Endodermal cell (in vitro differentiated cells): Measurements from ENCODE around the gene IGFBP5. TPM values are rescaled to one million over a fixed set of nuclear protein-coding genes. Genes with fewer than 3 reads are reported as not detected.

Experiments
- DNase-seq: peaks from one replicate; pipeline ENCODE4 v3.0.0-alpha.2; 2017
- H3K27ac ChIP-seq: 2 replicates; pipeline ENCODE4 v1.5.1; 2013; ENCODE audit warnings: mild to moderate bottlenecking, low read depth, low read length, moderate library complexity
- H3K27me3 ChIP-seq: 2 replicates; pipeline ENCODE4 v1.6.1; 2013; ENCODE audit warnings: mild to moderate bottlenecking, low read length, moderate library complexity; ENCODE audit not compliant: insufficient read depth, control insufficient read depth, poor library complexity, severe bottlenecking
- H3K36me3 ChIP-seq: 2 replicates; pipeline ENCODE4 v1.7.0; 2013; ENCODE audit warnings: mild to moderate bottlenecking, low read length, moderate library complexity; ENCODE audit not compliant: control insufficient read depth, insufficient read depth
- H3K4me1 ChIP-seq: one replicate; pipeline ENCODE4 v1.7.0; 2013; ENCODE audit warnings: low read length; ENCODE audit not compliant: control insufficient read depth, insufficient read depth
- H3K4me3 ChIP-seq: 2 replicates; pipeline ENCODE4 v1.5.1; 2013; ENCODE audit warnings: mild to moderate bottlenecking, low read length, moderate library complexity
- H3K9ac ChIP-seq: 2 replicates; pipeline ENCODE4 v1.6.1; 2013; ENCODE audit warnings: mild to moderate bottlenecking, low read length, moderate library complexity; ENCODE audit not compliant: poor library complexity, severe bottlenecking; ENCODE audit errors: extremely low read depth
- H3K9me3 ChIP-seq: 2 replicates; pipeline ENCODE4 v1.6.1; 2013; ENCODE audit warnings: mild to moderate bottlenecking, low read length, moderate library complexity; ENCODE audit not compliant: control insufficient read depth
- H3K27ac Mint-ChIP-seq: 2 replicates; pipeline ENCODE4 v1.8.0; 2020; ENCODE audit warnings: mixed read lengths
- H3K27me3 Mint-ChIP-seq: 2 replicates; pipeline ENCODE4 v1.8.0; 2021; ENCODE audit warnings: mild to moderate bottlenecking, mixed read lengths; ENCODE audit not compliant: insufficient read depth
- H3K36me3 Mint-ChIP-seq: 2 replicates; pipeline ENCODE4 v1.8.0; 2020; ENCODE audit warnings: low read depth, mixed read lengths
- H3K4me1 Mint-ChIP-seq: 2 replicates; pipeline ENCODE4 v1.8.0; 2020; ENCODE audit warnings: mixed read lengths
- H3K4me3 Mint-ChIP-seq: 2 replicates; pipeline ENCODE4 v1.8.0; 2020; ENCODE audit warnings: mild to moderate bottlenecking, moderate library complexity, mixed read lengths
- H3K9me3 Mint-ChIP-seq: 2 replicates; pipeline ENCODE4 v1.8.0; 2020; ENCODE audit warnings: mild to moderate bottlenecking, mixed read lengths
- CTCF ChIP-seq: fragments of 200-600 bp; sonication (generic); conservative IDR thresholded peaks from 2 replicates; pipeline ENCODE4 v1.5.0; 2021; ENCODE audit warnings: antibody characterized with exemption, mild to moderate bottlenecking
- WGBS, 2 experiments: methylation state at CpG; one replicate each; pipeline versions ENCODE4 v1.1.5 to v1.1.7; 2013; ENCODE audit warnings: missing lambda C conversion rate in 2 of 2, mixed read lengths in 1 of 2; ENCODE audit not compliant: insufficient coverage in 1 of 2, insufficient read length in 1 of 2; 5-methylcytosine and 5-hydroxymethylcytosine counted together
- total RNA-seq, 2 donors: library from RNA; stranded (reverse); fragmentation: NEBNext Ultra II Directional in 1 of 2; extraction: Animal tissue kit (Norgen Biotek cat#: 25700) in 1 of 2; gene quantifications; 2 replicates in 1 of 2; 3 replicates in 1 of 2; pipeline ENCODE4 v1.2.1, GENCODE V29; 2021

Gene IGFBP5
- total RNA-seq, 2 donors from 2014 or later, result 3.6 to 8.9 TPM

GRCh38 chr2:216687646-216688045 lies 7.7 kb downstream of the IGFBP5 start:
- peak; percentile 92 for DNase-seq
- Mint-ChIP-seq H3K27ac (no peak overlapping the region), H3K27me3 (peaks cover 37% of the 10 kb centered on the region), H3K4me1 (peaks cover 8% of the 10 kb centered on the region), H3K36me3 (no peaks in the 10 kb centered on the region), H3K9me3 (no peaks in the 10 kb centered on the region), H3K4me3 (no peak overlapping the region)
- Histone ChIP-seq H3K9ac (no peak overlapping the region), H3K4me1 (peaks cover 12% of the 10 kb centered on the region), H3K27ac (no peak overlapping the region), H3K9me3 (no peaks in the 10 kb centered on the region), H3K36me3 (peaks cover 33% of the 10 kb centered on the region), H3K27me3 (no peaks in the 10 kb centered on the region), H3K4me3 (no peak overlapping the region)
- 61 to 64% methylated on average over 3 to 4 of the region's 4 CpGs for WGBS, 2 experiments
- peak; percentile 81 for TF ChIP-seq CTCF

GRCh38 chr2:216687111-216687510 lies 8.2 kb downstream of the IGFBP5 start:
- Mint-ChIP-seq H3K9me3 (no peaks in the 10 kb centered on the region), H3K36me3 (no peaks in the 10 kb centered on the region), H3K27ac (no peak overlapping the region), H3K27me3 (peaks cover 32% of the 10 kb centered on the region), H3K4me3 (no peak overlapping the region), H3K4me1 (peaks cover 10% of the 10 kb centered on the region)
- Histone ChIP-seq H3K9ac (no peak overlapping the region), H3K27ac (no peak overlapping the region), H3K4me1 (peaks cover 12% of the 10 kb centered on the region), H3K9me3 (no peaks in the 10 kb centered on the region), H3K4me3 (no peak overlapping the region), H3K27me3 (no peaks in the 10 kb centered on the region), H3K36me3 (peaks cover 33% of the 10 kb centered on the region)
- WGBS, 2 experiments, result 87 to 95% methylated on average over 2 to 5 of the region's 5 CpGs
- TF ChIP-seq CTCF, result no peak
- DNase-seq, result no peak

DNA sequence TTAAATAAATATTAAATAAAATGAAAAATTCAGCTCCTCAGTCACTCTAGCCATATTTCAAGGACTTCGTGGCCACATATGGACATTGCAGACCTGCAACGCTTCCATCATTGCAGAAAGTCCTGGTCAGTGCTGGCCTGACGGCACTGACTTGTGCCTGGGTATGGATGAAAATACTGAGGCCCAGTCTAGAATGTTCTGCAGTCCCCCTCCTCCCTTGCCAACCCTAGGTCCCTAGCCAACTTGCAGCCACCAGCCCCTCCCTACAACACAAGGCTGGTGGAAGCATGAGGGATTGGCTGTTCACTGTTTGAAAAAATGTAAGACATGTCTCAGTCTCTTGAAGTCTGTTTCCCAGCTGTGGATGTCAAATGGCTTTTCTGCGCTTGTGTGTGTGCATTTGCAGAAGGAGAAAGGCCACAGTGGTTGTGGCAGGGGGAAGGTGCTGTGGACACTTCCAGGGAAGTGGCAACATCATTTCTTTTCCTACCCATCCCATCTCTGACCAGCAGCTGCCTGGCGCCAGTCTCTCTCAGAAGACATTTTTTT lies 9.9 kb downstream of the IGFBP5 start:
- DNase-seq, result no peak
- Histone ChIP-seq H3K9ac (no peak overlapping the region), H3K27ac (no peak overlapping the region), H3K27me3 (no peaks in the 10 kb centered on the region), H3K9me3 (no peaks in the 10 kb centered on the region), H3K4me1 (peaks cover 12% of the 10 kb centered on the region), H3K36me3 (peaks cover 33% of the 10 kb centered on the region), H3K4me3 (no peak overlapping the region)
- H3K36me3 Mint-ChIP-seq, result no peaks in the 10 kb centered on the region
- no peak for TF ChIP-seq CTCF
- H3K27ac Mint-ChIP-seq, result no peak overlapping the region
- H3K9me3 Mint-ChIP-seq, result no peaks in the 10 kb centered on the region
- no peak overlapping the region for H3K4me3 Mint-ChIP-seq
- 98 to 100% methylated on average over 1 to 4 of the region's 5 CpGs for WGBS, 2 experiments
- peaks cover 18% of the 10 kb centered on the region for H3K27me3 Mint-ChIP-seq
- H3K4me1 Mint-ChIP-seq, result peaks cover 11% of the 10 kb centered on the region
